HCT116 (cell line): Measurements from ENCODE around the gene CLASP2. TPM values are rescaled to one million over a fixed set of nuclear protein-coding genes. Genes with fewer than 3 reads are reported as not detected.

Experiments
- ATAC-seq: fragments of 200-7000 bp; cut with Tn5 transposase; 2 replicates; pipeline ENCODE4 v1.9.1; 2020; ENCODE audit warnings: mild to moderate bottlenecking, moderate library complexity
- BruUV-seq: library from RNA; stranded (reverse); fragments of 400-500 nt; replicated peaks from 2 replicates; lab custom pipeline; 2021; lab: Mats Ljungman, UMichigan
- CTCF ChIA-PET: fragments of 300-600 bp; sonication (Branson Sonifier 250); formaldehyde crosslinking; loops from one replicate; lab custom pipeline; 2021; ENCODE audit warnings: antibody characterized with exemption; lab: Charles Lee
- POLR2A ChIA-PET: fragments of 300-600, 350-600 bp; sonication (Branson Sonifier 250); formaldehyde crosslinking; loops from one replicate; lab custom pipeline; 2021; ENCODE audit warnings: antibody characterized with exemption; lab: Charles Lee
- RAD21 ChIA-PET, 2 experiments: fragments of 300-600 bp; sonication (Branson Sonifier 250); formaldehyde crosslinking; loops; one replicate each; lab custom pipeline; 2023; ENCODE audit warnings: low total read pairs in 2 of 2; ENCODE audit not compliant: uncharacterized antibody in 2 of 2, unreplicated experiment in 2 of 2, low non-redundant PET in 1 of 2; lab: Charles Lee
- DNase-seq: peaks from one replicate; pipeline ENCODE4 v3.0.0-alpha.2; 2010; ENCODE audit warnings: low read depth, low spot score
- H2AFZ ChIP-seq: fragments of 200-600 bp; shearing (Covaris generic), sonication (generic); 2 replicates; pipeline ENCODE4 v1.6.1; 2017; ENCODE audit warnings: low read depth, mixed run types, mixed read lengths, antibody characterized with exemption, low read length; ENCODE audit not compliant: poor library complexity, severe bottlenecking
- H3K27ac ChIP-seq: 2 replicates; pipeline ENCODE4 v1.5.1; 2012; ENCODE audit warnings: low read depth, low read length
- H3K27me3 ChIP-seq: fragments of 200-600 bp; sonication (generic); 2 replicates; pipeline ENCODE4 v1.6.1; 2016; ENCODE audit warnings: mixed run types, low read length, mixed read lengths; ENCODE audit not compliant: insufficient read depth
- H3K36me3 ChIP-seq, 2 experiments: fragments of 200-500 bp in 1 of 2; fragments of 200-600 bp in 1 of 2; sonication (Bioruptor generic) in 1 of 2; sonication (generic) in 1 of 2; 2 replicates each; pipeline versions ENCODE4 v1.5.1 to v1.6.1; 2014 to 2016; ENCODE audit warnings: low read length in 2 of 2, inconsistent platforms in 1 of 2, mixed read lengths in 1 of 2, mixed run types in 1 of 2; ENCODE audit not compliant: insufficient read depth in 2 of 2, control insufficient read depth in 1 of 2
- H3K4me1 ChIP-seq, 2 experiments: fragments of 200-600 bp in 1 of 2; sonication (generic) in 1 of 2; 2 replicates each; pipeline versions ENCODE4 v1.5.1 to v1.6.1; 2012 to 2017; ENCODE audit warnings: low read length in 2 of 2, inconsistent platforms in 1 of 2, mild to moderate bottlenecking in 1 of 2, mixed read lengths in 1 of 2, mixed run types in 1 of 2, moderate library complexity in 1 of 2; ENCODE audit not compliant: insufficient read depth in 2 of 2, control insufficient read depth in 1 of 2
- H3K4me2 ChIP-seq: fragments of 200-600 bp; sonication (generic); 2 replicates; pipeline ENCODE4 v1.6.1; 2017; ENCODE audit warnings: mixed run types, low read length, mixed read lengths
- H3K4me3 ChIP-seq, 2 experiments: fragments of 200-600 bp in 1 of 2; sonication (generic) in 1 of 2; replicated peaks in 1 of 2; 2 replicates each; pipeline ENCODE4 v1.5.1; 2011 to 2016; ENCODE audit warnings: low read length in 2 of 2, control low read depth in 1 of 2, low read depth in 1 of 2, mild to moderate bottlenecking in 1 of 2, mixed read lengths in 1 of 2, mixed run types in 1 of 2
- H3K79me2 ChIP-seq: fragments of 200-600 bp; sonication (generic); 2 replicates; pipeline ENCODE4 v1.6.1; 2017; ENCODE audit warnings: mild to moderate bottlenecking, mixed run types, low read length, moderate library complexity, mixed read lengths; ENCODE audit not compliant: insufficient read depth
- H3K9ac ChIP-seq: fragments of 200-600 bp; sonication (generic); 2 replicates; pipeline ENCODE4 v1.6.1; 2016; ENCODE audit warnings: low read length, mixed read lengths
- H3K9me2 ChIP-seq: fragments of 200-600 bp; sonication (generic), shearing (Covaris generic); 2 replicates; pipeline ENCODE4 v1.6.1; 2017; ENCODE audit warnings: mixed run types, mild to moderate bottlenecking, moderate library complexity; ENCODE audit not compliant: insufficient read depth
- H3K9me3 ChIP-seq, 2 experiments: fragments of 200-500 bp in 1 of 2; fragments of 200-600 bp in 1 of 2; sonication (Bioruptor generic) in 1 of 2; sonication (generic) in 1 of 2; 2 replicates each; pipeline ENCODE4 v1.6.1; 2014 to 2017; ENCODE audit warnings: low read length in 2 of 2, mixed read lengths in 2 of 2, inconsistent platforms in 1 of 2, low read depth in 1 of 2, mild to moderate bottlenecking in 1 of 2, mixed run types in 1 of 2, moderate library complexity in 1 of 2; ENCODE audit not compliant: control insufficient read depth in 1 of 2, insufficient read depth in 1 of 2
- H4K20me1 ChIP-seq: fragments of 200-600 bp; sonication (generic), shearing (Covaris generic); 2 replicates; pipeline ENCODE4 v1.6.1; 2017; ENCODE audit warnings: mixed run types, mild to moderate bottlenecking, moderate library complexity; ENCODE audit not compliant: insufficient read depth
- ATF3 ChIP-seq: IDR thresholded peaks from 2 replicates; pipeline ENCODE4 v1.6.1; 2012
- CEBPB ChIP-seq: IDR thresholded peaks from 2 replicates; pipeline ENCODE4 v1.6.1; 2012; ENCODE audit warnings: low read depth
- FOSL1 ChIP-seq: IDR thresholded peaks from 2 replicates; pipeline ENCODE4 v1.6.1; 2012; ENCODE audit warnings: low read depth
- JUND ChIP-seq: IDR thresholded peaks from 2 replicates; pipeline ENCODE4 v1.6.1; 2012
- MAX ChIP-seq: IDR thresholded peaks from 2 replicates; pipeline ENCODE4 v1.6.1; 2012
- POLR2A ChIP-seq: IDR thresholded peaks from 2 replicates; pipeline ENCODE4 v1.7.0; 2011; ENCODE audit warnings: borderline replicate concordance; ENCODE audit not compliant: insufficient read depth, insufficient read length; ENCODE audit errors: extremely low read depth
- SP1 ChIP-seq: IDR thresholded peaks from 2 replicates; pipeline ENCODE4 v1.6.1; 2012; ENCODE audit warnings: low read depth
- ZFX ChIP-seq: fragments of 450-650 bp; IDR thresholded peaks from 2 replicates; pipeline ENCODE4 v1.6.1; 2017
- intact Hi-C: fragments of 100-400 bp; cut with micrococcal nuclease; formaldehyde crosslinking; loops from 2 replicates; pipeline ENCODE4 v1.10.0; 2022
- total RNA-seq: library from RNA; stranded (reverse); gene quantifications from one replicate; pipeline ENCODE4 v1.2.1, GENCODE V29; 2021; ENCODE audit not compliant: unreplicated experiment

CLASP2 gene
- total RNA-seq, 1 experiment from 2014 or later = 36.3 TPM

- no peaks in the 10 kb centered on the region for H4K20me1 ChIP-seq
- no peak overlapping the region for H3K27ac ChIP-seq
- CTCF ChIA-PET = no interaction called here
- no peak overlapping the region for H3K4me2 ChIP-seq
- no peak for DNase-seq
- intact Hi-C loops = loop anchor here (5.0 kb wide), 1 partner anchor 269 kb away; the partner anchor contains the start of gene UBP1
- TF ChIP-seq SP1 (no peak), ZFX (no peak)
- no peak for ATAC-seq
- no TSS peak for BruUV-seq
- no peaks in the 10 kb centered on the region for H3K27me3 ChIP-seq
- no peak overlapping the region for H3K4me3 ChIP-seq
- H3K4me1 ChIP-seq = no peaks in the 10 kb centered on the region
- H2AFZ ChIP-seq = no peak overlapping the region
- no peak overlapping the region for H3K9ac ChIP-seq
- H3K79me2 ChIP-seq = peaks cover 96% of the 10 kb centered on the region
- no peaks in the 10 kb centered on the region for H3K9me2 ChIP-seq
- RAD21 ChIA-PET = no interaction called here
- H3K9me3 ChIP-seq = no peaks in the 10 kb centered on the region
- POLR2A ChIA-PET = no interaction called here
- no peaks in the 10 kb centered on the region for H3K36me3 ChIP-seq
Observed at GRCh38 chr3:33711100-33711499, 7.0 kb downstream of the CLASP2 start.

- ChIA-PET RAD21 (no interaction called here), POLR2A (no interaction called here), CTCF (no interaction called here)
- Histone ChIP-seq H3K9ac (no peak overlapping the region), H2AFZ (no peak overlapping the region), H3K4me1 (no peaks in the 10 kb centered on the region), H3K27ac (no peak overlapping the region), H3K9me3 (0 out of 4 replicates have a peak, but pooled peaks cover 4 to 6% of the 10 kb centered on the region in 2 experiments), H3K4me2 (no peak overlapping the region), H3K9me2 (no peaks in the 10 kb centered on the region), H3K36me3 (no peaks in the 10 kb centered on the region), H3K79me2 (peaks cover 92% of the 10 kb centered on the region), H3K4me3 (no peak overlapping the region), H3K27me3 (no peaks in the 10 kb centered on the region), H4K20me1 (no peaks in the 10 kb centered on the region)
- ATAC-seq = no peak
- TF ChIP-seq CEBPB (no peak), ZFX (no peak), ATF3 (no peak), FOSL1 (no peak), POLR2A (no peak), JUND (no peak), MAX (no peak)
- DNase-seq = no peak
- intact Hi-C loops = no loop called here
- BruUV-seq = no TSS peak
Observed at GRCh38 chr3:33706056-33706455, 12.0 kb downstream of the CLASP2 start.
